IgD-negative memory B cell (primary cell): ENCODE data around the gene WWOX. TPM values are rescaled to one million over a fixed set of nuclear protein-coding genes. Genes with fewer than 3 reads are reported as not detected.
A peak's percentile ranks its signal among the peaks of the same experiment; 100 is the strongest.

Experiments used
- H3K27ac Mint-ChIP-seq, 3 donors: one replicate each; pipeline ENCODE4 v1.8.0; 2020 to 2022; ENCODE audit warnings: mild to moderate bottlenecking in 3 of 3, mixed read lengths in 3 of 3, moderate library complexity in 1 of 3
- H3K27me3 Mint-ChIP-seq: one replicate; pipeline ENCODE4 v1.8.0; 2021; ENCODE audit warnings: mixed read lengths
- H3K36me3 Mint-ChIP-seq: one replicate; pipeline ENCODE4 v1.8.0; 2020; ENCODE audit warnings: mild to moderate bottlenecking, mixed read lengths
- H3K4me1 Mint-ChIP-seq, 3 donors: one replicate each; pipeline ENCODE4 v1.8.0; 2020 to 2022; ENCODE audit warnings: mixed read lengths in 3 of 3, mild to moderate bottlenecking in 1 of 3
- H3K4me3 Mint-ChIP-seq, 4 donors: one replicate each; pipeline ENCODE4 v1.8.0; 2020 to 2022; ENCODE audit warnings: mild to moderate bottlenecking in 4 of 4, mixed read lengths in 4 of 4, moderate library complexity in 3 of 4
- H3K9me3 Mint-ChIP-seq, 3 donors: one replicate each; pipeline ENCODE4 v1.8.0; 2020 to 2021; ENCODE audit warnings: mixed read lengths in 3 of 3, mild to moderate bottlenecking in 1 of 3
- polyA plus RNA-seq: library from polyadenylated mRNA; unstranded; fragments of 300-500 nt; fragmentation: Illumina TruSeq; gene quantifications from one replicate; pipeline ENCODE4 v1.2.3, GENCODE V29; 2021

WWOX gene
- polyA plus RNA-seq, 1 donor from 2014 or later, result 12.2 TPM

- H3K27ac Mint-ChIP-seq, result no peak overlapping the region
- H3K4me1 Mint-ChIP-seq, result no peaks in the 10 kb centered on the region
- no peak overlapping the region for H3K4me3 Mint-ChIP-seq
- H3K36me3 Mint-ChIP-seq, result no peaks in the 10 kb centered on the region
- H3K27me3 Mint-ChIP-seq, result peaks cover 5% of the 10 kb centered on the region
- no peaks in the 10 kb centered on the region for H3K9me3 Mint-ChIP-seq
These were observed 449.9 kb downstream of the WWOX start for GRCh38 chr16:78549366-78549765.

- Mint-ChIP-seq H3K4me1 (no peaks in the 10 kb centered on the region), H3K27ac (no peak overlapping the region), H3K9me3 (no peaks in the 10 kb centered on the region), H3K36me3 (peaks cover 1% of the 10 kb centered on the region), H3K4me3 (no peak overlapping the region), H3K27me3 (peaks cover 5% of the 10 kb centered on the region)
These were observed 452.1 kb downstream of the WWOX start for GRCh38 chr16:78551487-78552085.

GRCh38 chr16:78552106-78552675, 452.7 kb downstream of the WWOX start:
- Mint-ChIP-seq H3K36me3 (peaks cover 1% of the 10 kb centered on the region), H3K27ac (no peak overlapping the region), H3K4me1 (no peaks in the 10 kb centered on the region), H3K9me3 (no peaks in the 10 kb centered on the region), H3K4me3 (no peak overlapping the region), H3K27me3 (peaks cover 5% of the 10 kb centered on the region)

- Mint-ChIP-seq H3K4me3 (no peak overlapping the region), H3K4me1 (no peaks in the 10 kb centered on the region), H3K27me3 (peaks cover 5% of the 10 kb centered on the region), H3K27ac (no peak overlapping the region), H3K9me3 (no peaks in the 10 kb centered on the region), H3K36me3 (peaks cover 1% of the 10 kb centered on the region)
These were observed 453.3 kb downstream of the WWOX start for GRCh38 chr16:78552716-78553115.

- Mint-ChIP-seq H3K4me1 (no peaks in the 10 kb centered on the region), H3K27ac (no peak overlapping the region), H3K4me3 (no peak overlapping the region), H3K36me3 (peaks cover 1% of the 10 kb centered on the region), H3K27me3 (peaks cover 5% of the 10 kb centered on the region), H3K9me3 (no peaks in the 10 kb centered on the region)
These were observed 454.0 kb downstream of the WWOX start for GRCh38 chr16:78553268-78554039.

GRCh38 chr16:78556421-78556820, 457.0 kb downstream of the WWOX start:
- no peaks in the 10 kb centered on the region for H3K9me3 Mint-ChIP-seq
- H3K27me3 Mint-ChIP-seq, result peaks cover 5% of the 10 kb centered on the region
- H3K4me3 Mint-ChIP-seq, result no peak overlapping the region
- H3K4me1 Mint-ChIP-seq, result no peaks in the 10 kb centered on the region
- no peak overlapping the region for H3K27ac Mint-ChIP-seq
- peaks cover 3% of the 10 kb centered on the region for H3K36me3 Mint-ChIP-seq

- no peak overlapping the region for H3K4me3 Mint-ChIP-seq
- peaks cover 0 to 4% (median 2%) of the 10 kb centered on the region in 3 donors for H3K4me1 Mint-ChIP-seq
- H3K27me3 Mint-ChIP-seq, result no peaks in the 10 kb centered on the region
- peaks cover 9% of the 10 kb centered on the region for H3K36me3 Mint-ChIP-seq
- peaks cover 0 to 7% (median 0%) of the 10 kb centered on the region in 3 donors for H3K9me3 Mint-ChIP-seq
- peak overlapping the region in 1 of 3 donors; percentile 42 for H3K27ac Mint-ChIP-seq
These were observed 461.5 kb downstream of the WWOX start for GRCh38 chr16:78560997-78561396.

GRCh38 chr16:78562111-78562510, 462.7 kb downstream of the WWOX start:
- H3K27me3 Mint-ChIP-seq, result no peaks in the 10 kb centered on the region
- H3K9me3 Mint-ChIP-seq, result peaks cover 0 to 7% (median 0%) of the 10 kb centered on the region in 3 donors
- H3K4me3 Mint-ChIP-seq, result no peak overlapping the region
- peaks cover 0 to 7% (median 2%) of the 10 kb centered on the region in 3 donors for H3K4me1 Mint-ChIP-seq
- H3K36me3 Mint-ChIP-seq, result peaks cover 8% of the 10 kb centered on the region
- no peak overlapping the region for H3K27ac Mint-ChIP-seq

- Mint-ChIP-seq H3K4me3 (no peak overlapping the region), H3K9me3 (peaks cover 0 to 7% (median 0%) of the 10 kb centered on the region in 3 donors), H3K36me3 (peaks cover 8% of the 10 kb centered on the region), H3K27me3 (no peaks in the 10 kb centered on the region), H3K4me1 (peaks cover 0 to 7% (median 2%) of the 10 kb centered on the region in 3 donors), H3K27ac (no peak overlapping the region)
These were observed 463.2 kb downstream of the WWOX start for GRCh38 chr16:78562650-78563049.

- Mint-ChIP-seq H3K27ac (no peak overlapping the region), H3K36me3 (peaks cover 11% of the 10 kb centered on the region), H3K27me3 (no peaks in the 10 kb centered on the region), H3K4me3 (no peak overlapping the region), H3K4me1 (peaks cover 0 to 9% (median 2%) of the 10 kb centered on the region in 3 donors), H3K9me3 (peaks cover 0 to 7% (median 0%) of the 10 kb centered on the region in 3 donors)
These were observed 464.5 kb downstream of the WWOX start for GRCh38 chr16:78563905-78564304.

GRCh38 chr16:78566397-78567073, 467.1 kb downstream of the WWOX start:
- Mint-ChIP-seq H3K27ac (peak overlapping the region in 1 of 3 donors; percentile 7), H3K4me3 (peak overlapping the region in 1 of 4 donors; percentile 1), H3K27me3 (no peaks in the 10 kb centered on the region), H3K36me3 (peaks cover 10% of the 10 kb centered on the region), H3K4me1 (peaks cover 10 to 22% (median 12%) of the 10 kb centered on the region in 3 donors), H3K9me3 (peaks cover 0 to 7% (median 0%) of the 10 kb centered on the region in 3 donors)

GRCh38 chr16:78570399-78571141, 471.1 kb downstream of the WWOX start:
- Mint-ChIP-seq H3K27me3 (no peaks in the 10 kb centered on the region), H3K27ac (no peak overlapping the region), H3K36me3 (peaks cover 3% of the 10 kb centered on the region), H3K9me3 (peaks cover 0 to 4% (median 1%) of the 10 kb centered on the region in 3 donors), H3K4me1 (peaks cover 10 to 18% (median 10%) of the 10 kb centered on the region in 3 donors), H3K4me3 (peak overlapping the region in 2 of 4 donors; percentile 68 to 80)

- no peaks in the 10 kb centered on the region for H3K27me3 Mint-ChIP-seq
- H3K9me3 Mint-ChIP-seq, result peaks cover 0 to 4% (median 1%) of the 10 kb centered on the region in 3 donors
- peak overlapping the region in 1 of 3 donors; percentile 30 for H3K27ac Mint-ChIP-seq
- peaks cover 3% of the 10 kb centered on the region for H3K36me3 Mint-ChIP-seq
- H3K4me3 Mint-ChIP-seq, result no peak overlapping the region
- peaks cover 10 to 18% (median 10%) of the 10 kb centered on the region in 3 donors for H3K4me1 Mint-ChIP-seq
These were observed 472.0 kb downstream of the WWOX start for GRCh38 chr16:78571434-78571833.

GRCh38 chr16:78571898-78572358, 472.5 kb downstream of the WWOX start:
- Mint-ChIP-seq H3K4me1 (peaks cover 10 to 14% (median 10%) of the 10 kb centered on the region in 3 donors), H3K36me3 (peaks cover 3% of the 10 kb centered on the region), H3K9me3 (peaks cover 0 to 4% (median 1%) of the 10 kb centered on the region in 3 donors), H3K27me3 (no peaks in the 10 kb centered on the region), H3K27ac (no peak overlapping the region), H3K4me3 (no peak overlapping the region)
